Measurements from ENCODE around the gene AMER1.

The AMER1 gene

DNA sequence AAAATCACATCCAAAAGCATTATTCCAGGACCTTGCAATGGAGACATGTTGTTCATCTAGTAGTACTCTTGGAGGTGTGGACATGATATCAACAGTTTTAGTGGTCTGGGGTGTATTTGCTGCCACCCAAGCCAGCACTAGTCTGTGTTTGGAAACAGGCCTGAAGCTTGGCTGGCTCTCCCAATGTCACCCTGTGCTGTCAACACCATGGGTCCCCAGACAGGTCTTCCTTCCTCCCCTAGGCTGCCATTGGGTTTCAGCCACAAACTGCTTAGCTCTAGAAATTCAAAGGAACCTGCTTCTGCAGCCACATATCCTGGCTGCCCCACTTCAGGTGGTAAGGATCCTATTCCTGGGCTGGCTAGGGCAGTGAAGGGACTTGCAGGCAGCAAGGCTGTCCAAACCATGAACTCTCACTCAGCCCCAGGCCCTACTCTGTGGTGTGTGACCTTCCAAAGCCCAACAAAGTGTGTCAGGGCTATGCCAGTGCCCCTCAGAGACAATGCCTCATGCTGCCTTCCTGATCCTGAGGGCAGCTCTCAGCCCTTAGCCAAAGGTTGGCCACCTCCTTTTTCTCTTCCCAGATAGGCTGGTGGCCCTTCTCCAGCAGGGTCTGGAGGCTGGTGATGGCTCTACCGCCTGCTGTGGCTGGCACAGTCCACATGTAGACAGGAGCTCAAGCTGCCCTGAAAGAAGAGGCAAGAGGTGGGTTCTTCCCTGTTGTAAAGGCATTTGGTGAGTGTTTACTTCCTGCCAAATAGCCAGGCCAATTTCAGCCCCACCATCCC lies 18.3 kb downstream of the AMER1 start:
- FAIRE-seq (no peak), DNase-seq (ENCODE audit: insufficient read length, low spot score) (no peak)

GRCh38 chrX:64184396-64184795 lies 21.1 kb downstream of the AMER1 start:
- no peak for FAIRE-seq
- no peak for DNase-seq (ENCODE audit: insufficient read length, low spot score)

DNA sequence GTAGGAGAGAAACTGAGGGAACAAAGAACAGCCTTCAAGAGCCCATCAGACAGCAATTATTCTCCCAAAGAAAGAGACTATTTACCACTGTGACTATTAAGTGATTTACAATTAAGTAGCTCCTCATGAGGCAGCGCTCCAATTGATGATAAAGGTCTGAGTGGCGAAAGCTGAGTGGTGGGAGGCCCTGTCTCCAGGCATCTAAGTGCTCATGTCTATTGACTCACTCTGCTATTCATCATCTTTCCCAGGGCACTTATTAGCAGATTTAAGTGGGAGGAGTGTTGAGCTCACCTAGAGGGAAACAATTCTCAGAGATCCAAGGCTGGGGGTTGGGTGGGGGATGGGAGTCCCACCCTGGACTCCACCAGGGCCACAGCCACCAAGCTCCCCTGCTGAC lies 23.3 kb downstream of the AMER1 start:
- DNase-seq (ENCODE audit: insufficient read length, low spot score) (no peak), FAIRE-seq (no peak)

DNA sequence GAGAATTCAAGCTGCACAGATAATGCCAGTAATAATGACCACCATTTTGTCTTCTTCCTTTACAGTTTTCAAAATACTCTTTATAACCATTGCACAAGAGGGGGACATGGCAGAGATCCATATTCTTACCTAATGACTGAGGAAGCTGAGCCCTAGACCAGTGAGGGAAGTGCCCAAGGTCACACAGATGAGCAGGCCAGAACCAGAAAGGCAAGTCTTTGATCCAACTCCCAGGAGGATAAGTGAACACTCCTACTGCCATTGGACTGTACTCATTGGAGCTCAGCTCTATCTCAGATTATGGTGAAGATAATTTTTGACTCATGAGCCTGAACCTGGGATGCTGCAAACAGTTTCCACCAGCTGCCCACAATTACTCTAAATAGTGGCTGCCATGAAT lies 28.6 kb downstream of the AMER1 start:
- DNase-seq (ENCODE audit: insufficient read length, low spot score) (no peak), FAIRE-seq (no peak)

DNA sequence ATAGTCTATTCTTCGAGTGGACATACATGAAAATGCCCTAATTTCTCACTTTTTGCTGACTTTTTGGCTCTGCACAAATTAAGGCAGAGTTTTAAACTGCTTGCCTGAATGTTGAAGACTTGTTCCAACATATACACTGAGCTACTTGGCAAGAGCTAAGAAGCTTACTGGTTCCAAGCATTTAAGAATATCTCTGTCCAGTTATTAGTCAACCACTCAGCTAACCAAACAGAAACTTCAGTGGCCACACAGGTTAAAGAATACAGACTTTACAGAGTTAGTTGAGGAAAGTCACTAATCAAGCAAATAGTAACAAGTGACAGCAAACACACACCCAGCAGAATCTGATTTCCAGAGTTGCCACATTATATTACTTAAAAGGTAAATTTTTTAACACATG lies 35.5 kb downstream of the AMER1 start:
- FAIRE-seq = peak; percentile 90

DNA sequence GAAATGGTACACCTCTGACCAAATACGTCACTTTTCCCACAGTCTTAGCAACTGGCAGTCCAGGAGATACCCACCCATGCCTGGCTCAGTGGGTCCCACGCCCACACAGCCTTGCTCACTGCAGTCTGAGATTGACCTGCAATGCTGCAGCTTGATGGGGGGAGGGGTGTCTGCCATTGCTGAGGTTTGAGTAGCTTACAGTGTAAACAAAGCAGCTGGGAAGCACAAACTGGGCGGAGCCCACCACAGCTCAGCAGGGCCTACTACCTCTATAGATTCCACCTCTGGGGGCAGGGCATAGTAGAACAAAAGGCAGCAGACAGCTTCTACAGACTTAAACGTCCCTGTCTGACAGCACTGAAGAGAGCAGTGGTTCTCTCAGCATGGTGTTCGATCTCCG lies 52.7 kb downstream of the AMER1 start:
- DNase-seq (ENCODE audit: insufficient read length, low spot score) (no peak), FAIRE-seq (no peak)

More for the DNA sequence above, 35.5 kb downstream of the AMER1 start:
- DNase-seq (ENCODE audit: insufficient read length, low spot score) = no peak

DNA sequence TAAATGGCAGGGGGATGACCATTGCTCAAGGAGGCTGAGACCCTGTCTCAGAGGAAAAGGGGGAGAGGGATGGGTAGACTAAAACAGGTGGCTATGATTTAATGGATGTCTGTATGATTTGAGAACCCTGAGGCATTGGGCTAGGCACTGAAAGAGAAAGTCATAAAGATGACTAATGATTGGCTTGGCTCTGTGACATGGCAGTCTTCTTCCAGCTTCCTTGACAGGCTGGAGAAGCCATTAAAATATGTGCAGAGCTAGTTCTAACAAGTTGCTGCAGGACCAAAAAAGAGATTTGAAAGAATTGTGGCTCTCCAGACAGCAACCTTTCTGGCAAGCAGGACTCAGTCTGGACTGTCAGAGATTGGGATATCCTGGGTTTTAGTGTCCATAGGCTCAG lies 53.6 kb downstream of the AMER1 start:
- DNase-seq (ENCODE audit: insufficient read length, low spot score) (no peak), FAIRE-seq (no peak)

DNA sequence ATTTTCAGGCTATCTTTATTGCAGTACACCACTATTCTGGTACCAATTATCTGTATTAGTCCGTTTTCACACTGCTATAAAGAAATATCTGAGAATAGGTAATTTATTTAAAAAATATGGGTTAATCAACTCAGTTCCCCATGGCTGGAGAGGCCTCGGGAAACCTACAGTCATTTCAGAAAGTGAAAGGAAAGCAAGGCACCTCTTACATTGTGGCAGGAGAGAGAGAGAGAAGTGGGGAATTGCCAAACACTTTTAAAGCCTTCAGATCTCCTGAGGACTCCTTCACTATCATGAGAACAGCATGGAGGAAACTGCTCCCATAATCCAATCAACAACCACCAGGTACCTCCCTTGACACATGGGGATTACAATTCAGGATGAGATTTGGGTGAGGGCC lies 54.7 kb downstream of the AMER1 start:
- FAIRE-seq (peak; percentile 69), DNase-seq (ENCODE audit: insufficient read length, low spot score) (no peak)
